MM.1S (cell line): ENCODE measurements around the gene RASSF1.

Experiments used
- EZH2 ChIP-seq: fragments of 300-600 bp; sonication (generic); optimal IDR thresholded peaks from 2 replicates; pipeline ENCODE3; 2017; ENCODE audit warnings: low read depth, mild to moderate bottlenecking, antibody characterized with exemption, low read length, mixed read lengths
- EZH2phosphoT487 ChIP-seq: fragments of 300-600 bp; sonication (generic); IDR thresholded peaks from 2 replicates; pipeline ENCODE4 v1.6.1; 2018; ENCODE audit warnings: antibody characterized with exemption, low read length
- TF ChIP-seq, protein P1 (sequence below): fragments of 300-600 bp; sonication (generic); IDR thresholded peaks from 2 replicates; pipeline ENCODE4 v1.5.1; 2016; ENCODE audit warnings: antibody characterized with exemption, low read length, mixed read lengths

DNA sequence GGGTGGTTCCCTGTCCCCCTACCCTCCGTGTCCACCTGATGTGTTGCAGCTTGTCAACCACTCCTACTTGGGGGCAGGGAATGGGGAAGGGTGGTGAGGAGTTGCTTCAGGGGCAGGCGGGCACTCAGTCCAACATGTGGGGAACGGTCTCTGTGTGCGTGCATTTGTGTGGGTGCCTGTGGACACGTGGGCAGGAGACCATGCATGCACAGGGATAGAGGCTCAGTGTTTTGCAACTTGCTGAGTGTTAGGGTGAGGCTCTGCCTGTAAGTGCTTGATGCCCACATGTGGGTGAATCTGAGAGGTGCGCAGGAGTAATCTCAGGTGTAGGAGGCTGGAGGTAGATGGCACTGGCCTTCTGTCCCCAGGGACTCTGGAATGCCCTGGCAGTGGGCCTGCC is 43.1 kb upstream of the RASSF1 start:
- TF ChIP-seq EZH2 (no peak), EZH2phosphoT487 (no peak)
- TF ChIP-seq, protein P1, sequence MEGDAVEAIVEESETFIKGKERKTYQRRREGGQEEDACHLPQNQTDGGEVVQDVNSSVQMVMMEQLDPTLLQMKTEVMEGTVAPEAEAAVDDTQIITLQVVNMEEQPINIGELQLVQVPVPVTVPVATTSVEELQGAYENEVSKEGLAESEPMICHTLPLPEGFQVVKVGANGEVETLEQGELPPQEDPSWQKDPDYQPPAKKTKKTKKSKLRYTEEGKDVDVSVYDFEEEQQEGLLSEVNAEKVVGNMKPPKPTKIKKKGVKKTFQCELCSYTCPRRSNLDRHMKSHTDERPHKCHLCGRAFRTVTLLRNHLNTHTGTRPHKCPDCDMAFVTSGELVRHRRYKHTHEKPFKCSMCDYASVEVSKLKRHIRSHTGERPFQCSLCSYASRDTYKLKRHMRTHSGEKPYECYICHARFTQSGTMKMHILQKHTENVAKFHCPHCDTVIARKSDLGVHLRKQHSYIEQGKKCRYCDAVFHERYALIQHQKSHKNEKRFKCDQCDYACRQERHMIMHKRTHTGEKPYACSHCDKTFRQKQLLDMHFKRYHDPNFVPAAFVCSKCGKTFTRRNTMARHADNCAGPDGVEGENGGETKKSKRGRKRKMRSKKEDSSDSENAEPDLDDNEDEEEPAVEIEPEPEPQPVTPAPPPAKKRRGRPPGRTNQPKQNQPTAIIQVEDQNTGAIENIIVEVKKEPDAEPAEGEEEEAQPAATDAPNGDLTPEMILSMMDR, result no peak
